Measurements from ENCODE around the gene SRA1.
A peak's percentile ranks its signal among the peaks of the same experiment; 100 is the strongest.
"Not testable (repeated sequence)": the region's sequence is repeated elsewhere in the genome, so short reads cannot be mapped to it uniquely, and the experiment has no call there.

SRA1 gene

DNA sequence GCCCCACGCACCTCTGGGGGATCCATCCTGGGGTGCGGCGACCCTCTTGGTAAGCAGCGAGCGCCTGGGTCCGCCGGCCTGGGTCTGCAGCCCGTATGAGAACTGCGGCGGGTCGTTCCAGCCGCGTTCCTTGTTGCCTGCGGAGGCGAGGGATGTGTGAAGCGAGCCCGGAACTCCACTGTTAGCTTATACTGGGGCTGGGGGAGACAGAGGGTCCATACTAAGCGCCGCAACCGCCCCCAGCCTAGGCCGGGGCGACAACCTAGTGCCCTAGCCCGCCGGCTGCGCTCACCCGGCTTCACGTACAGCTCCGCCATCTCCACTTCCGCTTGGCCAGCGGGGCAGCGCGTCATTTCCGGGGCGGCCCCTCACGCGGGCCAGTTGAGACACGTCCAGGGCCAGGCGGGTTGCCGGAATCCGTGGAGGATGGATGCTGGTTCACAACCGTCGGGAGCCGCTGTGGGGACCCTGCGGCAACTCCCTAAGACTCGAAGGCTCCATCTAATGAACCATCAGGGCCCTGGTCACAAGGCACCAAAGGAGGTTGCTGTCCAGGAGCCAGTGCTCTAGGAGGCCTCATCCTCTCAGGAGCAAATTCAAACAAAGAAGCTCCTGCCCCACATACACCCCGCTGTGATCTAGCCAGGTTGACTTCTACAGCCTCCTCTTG is at the start of gene SRA1:
Gene SRA1, minus strand, starts transcription at position 338 of the 670 bp plus-strand sequence. Its CDS starts 21 bp downstream, at position 317.
- DNase-seq (ENCODE audit: extremely low spot score) = peak; percentile 93
- TF ChIP-seq, protein P1, sequence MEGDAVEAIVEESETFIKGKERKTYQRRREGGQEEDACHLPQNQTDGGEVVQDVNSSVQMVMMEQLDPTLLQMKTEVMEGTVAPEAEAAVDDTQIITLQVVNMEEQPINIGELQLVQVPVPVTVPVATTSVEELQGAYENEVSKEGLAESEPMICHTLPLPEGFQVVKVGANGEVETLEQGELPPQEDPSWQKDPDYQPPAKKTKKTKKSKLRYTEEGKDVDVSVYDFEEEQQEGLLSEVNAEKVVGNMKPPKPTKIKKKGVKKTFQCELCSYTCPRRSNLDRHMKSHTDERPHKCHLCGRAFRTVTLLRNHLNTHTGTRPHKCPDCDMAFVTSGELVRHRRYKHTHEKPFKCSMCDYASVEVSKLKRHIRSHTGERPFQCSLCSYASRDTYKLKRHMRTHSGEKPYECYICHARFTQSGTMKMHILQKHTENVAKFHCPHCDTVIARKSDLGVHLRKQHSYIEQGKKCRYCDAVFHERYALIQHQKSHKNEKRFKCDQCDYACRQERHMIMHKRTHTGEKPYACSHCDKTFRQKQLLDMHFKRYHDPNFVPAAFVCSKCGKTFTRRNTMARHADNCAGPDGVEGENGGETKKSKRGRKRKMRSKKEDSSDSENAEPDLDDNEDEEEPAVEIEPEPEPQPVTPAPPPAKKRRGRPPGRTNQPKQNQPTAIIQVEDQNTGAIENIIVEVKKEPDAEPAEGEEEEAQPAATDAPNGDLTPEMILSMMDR (IDR thresholded peaks at IDR 0.05; ENCODE audit: control extremely low read depth, extremely low read depth, low read depth, missing control alignments) = no peak
- ChIA-PET POLR2A (interaction anchor here (1.0 to 2.6 kb wide), 3 partner anchors 10 to 118 kb away, joined by 3 to 22 read pairs (median 8); partner anchors contain the start of genes EIF4EBP3, IK and NDUFA2), CTCF (interaction anchor here (0.8 to 3.1 kb wide), 4 partner anchors 9 to 193 kb away, joined by 3 to 12 read pairs (median 5); partner anchors contain the start of gene EIF4EBP3)

DNA sequence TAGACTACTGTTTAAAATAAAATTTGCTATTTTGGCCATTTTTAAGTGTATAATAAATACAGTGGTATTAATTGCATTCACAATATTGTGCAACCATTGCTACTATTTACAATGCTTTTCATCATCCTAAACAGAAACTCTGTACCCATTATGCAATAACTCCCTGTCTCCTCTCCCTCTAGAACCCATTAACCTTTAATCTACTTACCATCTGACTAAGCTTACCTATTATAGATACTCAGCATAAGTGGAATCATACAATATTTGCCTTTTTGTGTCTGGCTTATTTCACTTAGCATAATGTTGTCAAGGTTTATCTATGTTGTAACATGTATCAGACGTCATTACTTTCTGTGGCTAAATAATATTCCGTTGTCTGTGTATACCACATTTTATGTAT is 49.8 kb upstream of the SRA1 start:
- POLR2A ChIA-PET = no interaction called here
- TF ChIP-seq, protein P1 (IDR thresholded peaks at IDR 0.05; ENCODE audit: control extremely low read depth, extremely low read depth, low read depth, missing control alignments) = no peak
- DNase-seq (ENCODE audit: extremely low spot score) = no peak
- CTCF ChIA-PET = no interaction called here

DNA sequence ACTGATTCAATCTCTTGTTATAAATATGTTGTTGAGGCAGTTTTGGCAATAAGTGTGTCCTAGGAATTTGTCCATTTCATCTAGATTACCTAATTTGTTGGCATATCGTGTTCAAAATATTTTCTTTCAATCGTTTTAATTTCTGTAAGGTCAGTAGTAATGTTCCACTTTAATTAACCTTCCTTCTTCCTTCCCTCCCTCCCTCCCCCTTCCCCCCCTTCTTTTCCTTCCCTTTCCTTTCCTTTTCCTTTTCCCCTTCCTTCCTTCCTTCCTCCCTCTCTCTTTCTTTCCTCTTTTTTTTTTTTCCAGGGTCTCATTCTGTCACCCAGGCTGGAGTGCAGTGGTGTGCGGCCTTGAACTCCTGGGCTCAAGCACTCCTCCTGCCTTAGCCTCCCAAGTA is 48.6 kb upstream of the SRA1 start:
- ChIA-PET CTCF (no interaction called here), POLR2A (no interaction called here)
- TF ChIP-seq, protein P1 (IDR thresholded peaks at IDR 0.05; ENCODE audit: control extremely low read depth, extremely low read depth, low read depth, missing control alignments) = no peak
- DNase-seq (ENCODE audit: extremely low spot score) = no peak

DNA sequence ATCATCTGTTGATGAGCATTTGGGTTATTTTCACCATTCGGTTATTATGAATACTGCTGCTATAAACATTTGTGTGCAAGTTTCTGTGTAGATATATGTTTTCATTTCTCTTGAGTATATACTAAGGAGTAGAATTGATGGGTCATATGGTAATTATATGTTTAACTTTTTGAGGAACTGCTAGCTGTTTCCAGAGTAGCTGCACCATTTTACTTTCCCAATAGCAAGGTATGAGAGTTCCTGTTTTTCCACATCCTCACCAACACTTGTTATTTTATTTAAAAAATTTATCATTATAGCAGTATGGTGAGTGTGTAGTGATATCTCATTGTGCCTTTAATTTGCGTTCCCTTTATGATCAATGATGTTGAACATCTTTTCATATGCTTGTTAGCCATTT is 46.5 kb upstream of the SRA1 start:
- no peak for DNase-seq (ENCODE audit: extremely low spot score)
- TF ChIP-seq, protein P1 (IDR thresholded peaks at IDR 0.05; ENCODE audit: control extremely low read depth, extremely low read depth, low read depth, missing control alignments) = no peak
- ChIA-PET POLR2A (no interaction called here), CTCF (interaction anchor here (1.7 kb wide), 1 partner anchor 241 kb away, joined by 4 read pairs; no protein-coding TSS in a partner anchor)

DNA sequence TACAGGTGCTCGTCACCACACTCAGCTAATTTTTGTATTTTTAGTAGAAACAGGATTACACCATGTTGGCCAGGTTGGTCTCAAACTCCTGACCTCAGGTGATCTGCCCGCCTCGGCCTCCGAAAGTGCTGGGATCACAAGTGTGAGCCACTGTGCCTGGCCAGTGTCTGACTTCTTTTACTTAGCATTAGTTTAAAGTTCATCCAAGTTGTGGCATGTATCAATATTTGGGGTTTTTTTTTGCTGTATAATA is 46.1 kb upstream of the SRA1 start:
- DNase-seq (ENCODE audit: extremely low spot score); POLR2A ChIA-PET: not testable (repeated sequence)
- CTCF ChIA-PET = interaction anchor here (1.7 kb wide), 1 partner anchor 240 kb away, joined by 4 read pairs; no protein-coding TSS in a partner anchor

DNA sequence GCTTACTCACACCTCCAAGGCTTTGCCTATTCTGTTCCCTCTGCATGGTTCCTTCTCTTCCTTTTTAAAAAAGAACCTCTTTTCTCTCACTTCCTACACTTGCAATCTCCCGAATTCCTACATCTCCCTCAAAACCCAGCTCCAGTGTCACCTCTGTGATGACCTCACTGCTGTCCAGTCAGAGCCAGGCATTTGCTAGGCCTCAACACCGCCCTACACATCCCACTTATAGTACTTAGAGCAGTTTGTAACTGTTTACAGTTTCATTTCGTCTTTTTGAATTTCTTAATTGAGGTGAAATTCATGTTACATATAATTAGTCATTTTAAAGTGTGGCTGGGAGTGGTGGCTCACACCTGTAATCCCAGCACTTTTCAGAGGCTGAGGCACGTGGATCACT is 44.9 kb upstream of the SRA1 start:
- no peak for DNase-seq (ENCODE audit: extremely low spot score)
- ChIA-PET CTCF (interaction anchor here (1.0 kb wide), 1 partner anchor 9 kb away, joined by 3 read pairs; no protein-coding TSS in a partner anchor), POLR2A (no interaction called here)
- TF ChIP-seq, protein P1 (IDR thresholded peaks at IDR 0.05; ENCODE audit: control extremely low read depth, extremely low read depth, low read depth, missing control alignments) = no peak

DNA sequence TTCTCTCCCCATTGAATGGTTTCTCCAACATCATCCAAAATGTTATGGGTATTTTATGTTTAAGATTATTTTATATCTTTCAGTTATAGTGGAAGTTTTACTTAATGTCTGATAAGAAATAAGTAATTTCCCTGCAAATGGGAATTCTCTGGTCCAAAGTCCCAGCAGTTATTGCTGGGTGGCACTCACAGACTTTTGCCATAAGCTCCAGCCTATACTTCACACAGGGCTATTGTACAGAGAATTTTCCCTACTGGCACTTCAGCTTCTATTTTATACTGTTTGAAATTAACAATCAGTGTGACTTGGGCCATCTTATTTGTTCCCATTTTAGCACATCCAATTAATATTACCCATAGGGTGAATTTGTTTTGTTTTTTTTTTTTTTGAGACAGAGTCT is 42.8 kb upstream of the SRA1 start:
- DNase-seq (ENCODE audit: extremely low spot score) = no peak
- POLR2A ChIA-PET = no interaction called here
- CTCF ChIA-PET = interaction anchor here (0.6 to 1.9 kb wide), 3 partner anchors 11 to 35 kb away, joined by 3 to 6 read pairs (median 4); no protein-coding TSS in a partner anchor
- TF ChIP-seq, protein P1 (IDR thresholded peaks at IDR 0.05; ENCODE audit: control extremely low read depth, extremely low read depth, low read depth, missing control alignments) = no peak
